Measurements from ENCODE around the gene RAP1GAP2. TPM values are rescaled to one million over a fixed set of nuclear protein-coding genes. Genes with fewer than 3 reads are reported as not detected.

The RAP1GAP2 gene
- total RNA-seq, 1 donor from 2014 or later: 22.6 TPM

GRCh38 chr17:2842464-2842863 lies 46.2 kb downstream of the RAP1GAP2 start:
- Histone ChIP-seq H3K27ac (no peak overlapping the region), H3K9me3 (no peaks in the 10 kb centered on the region), H3K4me1 (no peaks in the 10 kb centered on the region), H3K27me3 (no peaks in the 10 kb centered on the region), H3K4me3 (no peak overlapping the region), H3K36me3 (no peaks in the 10 kb centered on the region)
- TF ChIP-seq POLR2AphosphoS5 (IDR thresholded peaks at IDR 0.05; ENCODE audit: insufficient read depth in 1 of 2, low read depth in 1 of 2) (no peak), CTCF (IDR thresholded peaks at IDR 0.05) (no peak), POLR2A (IDR thresholded peaks at IDR 0.05) (no peak)
- intact Hi-C loops (cut with DNase I): no loop called here
- DNase-seq (ENCODE audit: extremely low spot score in 2 of 2): no peak

GRCh38 chr17:2844416-2844815 lies 48.2 kb downstream of the RAP1GAP2 start:
- intact Hi-C loops (cut with DNase I): no loop called here
- TF ChIP-seq CTCF (IDR thresholded peaks at IDR 0.05) (no peak), POLR2A (IDR thresholded peaks at IDR 0.05) (no peak), POLR2AphosphoS5 (IDR thresholded peaks at IDR 0.05; ENCODE audit: insufficient read depth in 1 of 2, low read depth in 1 of 2) (no peak)
- Histone ChIP-seq H3K9me3 (no peaks in the 10 kb centered on the region), H3K36me3 (no peaks in the 10 kb centered on the region), H3K4me3 (no peak overlapping the region), H3K4me1 (peaks cover 4% of the 10 kb centered on the region), H3K27me3 (no peaks in the 10 kb centered on the region), H3K27ac (no peak overlapping the region)
- DNase-seq (ENCODE audit: extremely low spot score in 2 of 2): no peak

- Histone ChIP-seq H3K9me3 (no peaks in the 10 kb centered on the region), H3K27ac (no peak overlapping the region), H3K4me1 (peaks cover 8% of the 10 kb centered on the region), H3K36me3 (no peaks in the 10 kb centered on the region), H3K4me3 (no peak overlapping the region), H3K27me3 (no peaks in the 10 kb centered on the region)
- intact Hi-C loops (cut with DNase I): loop anchor here (5.0 kb wide), 1 partner anchor 165 kb away; no protein-coding TSS in a partner anchor
- no peak for DNase-seq (ENCODE audit: extremely low spot score in 2 of 2)
- TF ChIP-seq CTCF (IDR thresholded peaks at IDR 0.05) (no peak), POLR2A (IDR thresholded peaks at IDR 0.05) (no peak), POLR2AphosphoS5 (IDR thresholded peaks at IDR 0.05; ENCODE audit: insufficient read depth in 1 of 2, low read depth in 1 of 2) (no peak)
These were observed 51.4 kb downstream of the RAP1GAP2 start for GRCh38 chr17:2847381-2848333.

GRCh38 chr17:2849327-2849670 lies 53.1 kb downstream of the RAP1GAP2 start:
- Histone ChIP-seq H3K27me3 (no peaks in the 10 kb centered on the region), H3K36me3 (no peaks in the 10 kb centered on the region), H3K9me3 (no peaks in the 10 kb centered on the region), H3K27ac (no peak overlapping the region), H3K4me3 (no peak overlapping the region), H3K4me1 (peaks cover 17% of the 10 kb centered on the region)
- TF ChIP-seq CTCF (IDR thresholded peaks at IDR 0.05): no peak
- no peak for TF ChIP-seq POLR2AphosphoS5 (IDR thresholded peaks at IDR 0.05; ENCODE audit: insufficient read depth in 1 of 2, low read depth in 1 of 2)
- no peak for TF ChIP-seq POLR2A (IDR thresholded peaks at IDR 0.05)
- intact Hi-C loops (cut with DNase I): loop anchor here (5.0 kb wide), 1 partner anchor 163 kb away; no protein-coding TSS in a partner anchor
- DNase-seq (ENCODE audit: extremely low spot score in 2 of 2): no peak

GRCh38 chr17:2850991-2851390 lies 54.8 kb downstream of the RAP1GAP2 start:
- Histone ChIP-seq H3K36me3 (no peaks in the 10 kb centered on the region), H3K27ac (no peak overlapping the region), H3K9me3 (no peaks in the 10 kb centered on the region), H3K4me1 (peaks cover 26% of the 10 kb centered on the region), H3K4me3 (no peak overlapping the region), H3K27me3 (no peaks in the 10 kb centered on the region)
- no peak for TF ChIP-seq CTCF (IDR thresholded peaks at IDR 0.05)
- DNase-seq (ENCODE audit: extremely low spot score in 2 of 2): no peak
- intact Hi-C loops (cut with DNase I): no loop called here
